ENCODE data around the gene SLC4A3. TPM values are rescaled to one million over a fixed set of nuclear protein-coding genes. Genes with fewer than 3 reads are reported as not detected.

SLC4A3 gene
- total RNA-seq, 2 experiments from 2014 or later = 0.04 to 0.08 TPM

GRCh38 chr2:219630770-219631405 is 3.5 kb downstream of the SLC4A3 start:
- CTCF ChIA-PET = interaction anchor here (1.1 kb wide), 1 partner anchor 155 kb away, joined by 3 read pairs; no protein-coding TSS in a partner anchor
- POLR2A ChIA-PET = no interaction called here

GRCh38 chr2:219631406-219631891 is 4.0 kb downstream of the SLC4A3 start:
- ChIA-PET CTCF (interaction anchor here (1.1 kb wide), 1 partner anchor 155 kb away, joined by 3 read pairs; no protein-coding TSS in a partner anchor), POLR2A (no interaction called here)

GRCh38 chr2:219631904-219632759 is 4.7 kb downstream of the SLC4A3 start:
- POLR2A ChIA-PET = no interaction called here
- CTCF ChIA-PET = interaction anchor here (1.1 to 1.2 kb wide), 2 partner anchors 10 to 156 kb away, joined by 3 read pairs; no protein-coding TSS in a partner anchor

GRCh38 chr2:219632760-219633105 is 5.3 kb downstream of the SLC4A3 start:
- CTCF ChIA-PET = interaction anchor here (1.2 kb wide), 1 partner anchor 9 kb away, joined by 3 read pairs; no protein-coding TSS in a partner anchor
- POLR2A ChIA-PET = no interaction called here

GRCh38 chr2:219633276-219634065 is 6.0 kb downstream of the SLC4A3 start:
- ChIA-PET POLR2A (no interaction called here), CTCF (interaction anchor here (1.0 kb wide), 1 partner anchor 9 kb away, joined by 3 read pairs; no protein-coding TSS in a partner anchor)

GRCh38 chr2:219634171-219634940 is 6.9 kb downstream of the SLC4A3 start:
- POLR2A ChIA-PET = no interaction called here
- CTCF ChIA-PET = interaction anchor here (1.0 kb wide), 1 partner anchor 8 kb away, joined by 3 read pairs; no protein-coding TSS in a partner anchor

GRCh38 chr2:219634951-219635751 is 7.7 kb downstream of the SLC4A3 start:
- POLR2A ChIA-PET = no interaction called here
- CTCF ChIA-PET = no interaction called here

GRCh38 chr2:219636144-219636915 is 8.9 kb downstream of the SLC4A3 start:
- POLR2A ChIA-PET = no interaction called here
- CTCF ChIA-PET = no interaction called here

GRCh38 chr2:219636941-219637841 is 9.8 kb downstream of the SLC4A3 start:
- ChIA-PET POLR2A (no interaction called here), CTCF (no interaction called here)

GRCh38 chr2:219637842-219638185 is 10.4 kb downstream of the SLC4A3 start:
- POLR2A ChIA-PET = no interaction called here
- CTCF ChIA-PET = no interaction called here

- CTCF ChIA-PET = no interaction called here
- POLR2A ChIA-PET = no interaction called here
Observed at GRCh38 chr2:219638217-219638947, 11.0 kb downstream of the SLC4A3 start.

- POLR2A ChIA-PET = no interaction called here
Observed at GRCh38 chr2:219638948-219639755, 11.7 kb downstream of the SLC4A3 start.

GRCh38 chr2:219641390-219642068 is 14.1 kb downstream of the SLC4A3 start:
- POLR2A ChIA-PET = no interaction called here

More at GRCh38 chr2:219638948-219639755, 11.7 kb downstream of the SLC4A3 start:
- CTCF ChIA-PET = no interaction called here

GRCh38 chr2:219642069-219642454 is 14.6 kb downstream of the SLC4A3 start:
- POLR2A ChIA-PET = no interaction called here
- CTCF ChIA-PET = interaction anchor here (0.9 to 2.3 kb wide), 9 partner anchors 8 to 101 kb away, joined by 3 to 14 read pairs (median 3); partner anchors contain the start of genes CHPF and TMEM198

More at GRCh38 chr2:219641390-219642068, 14.1 kb downstream of the SLC4A3 start:
- CTCF ChIA-PET = interaction anchor here (1.1 to 2.3 kb wide), 7 partner anchors 7 to 101 kb away, joined by 3 to 14 read pairs (median 3); partner anchors contain the start of genes CHPF and TMEM198
